K562 (cell line): ENCODE data around the gene GYS1. TPM values are rescaled to one million over a fixed set of nuclear protein-coding genes. Genes with fewer than 3 reads are reported as not detected.
"Not testable (repeated sequence)": the region's sequence is repeated elsewhere in the genome, so short reads cannot be mapped to it uniquely, and the experiment has no call there.

ENCODE experiments used
- ATAC-seq: fragments of 200-7000 bp; cut with Tn5 transposase; 3 replicates; pipeline ENCODE4 v1.9.1; 2020; ENCODE audit warnings: moderate library complexity
- BruUV-seq: library from RNA; stranded (reverse); fragments of 400-500 nt; replicated peaks from 2 replicates; lab custom pipeline; 2021; lab: Mats Ljungman, UMichigan
- CTCF ChIA-PET: fragments of 300-600 bp; formaldehyde crosslinking; extraction: SDS; loops from one replicate; lab custom pipeline; 2021; ENCODE audit warnings: low intra/inter-chr PET ratio; lab: Yijun Ruan, JAX
- POLR2A ChIA-PET: fragments of 300-600, 350-650 bp; sonication (Branson Sonifier 250); formaldehyde crosslinking; extraction: SDS; loops from one replicate; lab custom pipeline; 2021; ENCODE audit warnings: antibody characterized with exemption, inconsistent platforms; lab: Yijun Ruan, JAX
- DNase-seq, 4 experiments: peaks; one replicate each; pipeline versions ENCODE4 v3.0.0 to v3.0.0-alpha.2; 2011 to 2018; ENCODE audit warnings: low spot score in 3 of 4, mixed read lengths in 3 of 4; ENCODE audit errors: extremely low read depth in 1 of 4
- FAIRE-seq: peaks from 2 replicates; lab custom pipeline; 2011; peaks lifted over from hg19 to GRCh38; lab: Jason Lieb, UNC
- H2AFZ ChIP-seq: 2 replicates; pipeline ENCODE4 v1.6.0; 2011; ENCODE audit warnings: low read depth, low read length, control low read depth, inconsistent platforms
- H3K27ac ChIP-seq: fragments of 200-600 bp; 3 replicates; pipeline ENCODE4 v1.8.0; 2011; ENCODE audit warnings: low read depth, mild to moderate bottlenecking, control low read depth, inconsistent platforms, low read length, moderate library complexity, mixed read lengths; ENCODE audit errors: extremely low read depth
- H3K27me3 ChIP-seq, 2 experiments: fragments of 300-600 bp in 1 of 2; 2 replicates in 1 of 2; 3 replicates in 1 of 2; pipeline versions ENCODE4 v1.6.0 to v1.8.0; 2011; ENCODE audit warnings: inconsistent platforms in 2 of 2, low read length in 2 of 2, mild to moderate bottlenecking in 1 of 2, mixed read lengths in 1 of 2, moderate library complexity in 1 of 2; ENCODE audit not compliant: control insufficient read depth in 2 of 2, insufficient read depth in 2 of 2
- H3K36me3 ChIP-seq: fragments of 300-600 bp; 3 replicates; pipeline ENCODE4 v1.8.0; 2011; ENCODE audit warnings: mild to moderate bottlenecking, low read length, inconsistent platforms; ENCODE audit not compliant: control insufficient read depth, insufficient read depth
- H3K4me1 ChIP-seq, 2 experiments: fragments of 200-600 bp in 1 of 2; replicated peaks in 1 of 2; 2 replicates in 1 of 2; 3 replicates in 1 of 2; pipeline versions ENCODE4 v1.5.1 to v1.8.0; 2011; ENCODE audit warnings: inconsistent platforms in 2 of 2, low read length in 2 of 2, mild to moderate bottlenecking in 1 of 2, mixed read lengths in 1 of 2, moderate library complexity in 1 of 2; ENCODE audit not compliant: control insufficient read depth in 2 of 2, insufficient read depth in 2 of 2
- H3K4me2 ChIP-seq: 2 replicates; pipeline ENCODE4 v1.6.1; 2011; ENCODE audit warnings: low read length, control low read depth, inconsistent platforms, mixed read lengths; ENCODE audit not compliant: insufficient read depth
- H3K4me3 ChIP-seq: fragments of 200-600 bp; sonication (generic), shearing (Covaris generic); 2 replicates; pipeline ENCODE4 v1.5.1; 2016; ENCODE audit warnings: control low read depth, inconsistent platforms
- H3K79me2 ChIP-seq: fragments of 200-600 bp; 3 replicates; pipeline ENCODE4 v1.8.0; 2011; ENCODE audit warnings: low read length, inconsistent platforms; ENCODE audit not compliant: control insufficient read depth, insufficient read depth
- H3K9ac ChIP-seq, 2 experiments: 2 replicates each; pipeline versions ENCODE4 v1.6.0 to v1.6.1; 2011; ENCODE audit warnings: low read depth in 2 of 2, low read length in 2 of 2, control low read depth in 1 of 2, inconsistent platforms in 1 of 2, mild to moderate bottlenecking in 1 of 2, mixed read lengths in 1 of 2; ENCODE audit not compliant: insufficient read depth in 1 of 2
- H3K9me1 ChIP-seq: one replicate; pipeline ENCODE4 v1.6.0; 2011; ENCODE audit warnings: inconsistent platforms, mild to moderate bottlenecking, low read length, moderate library complexity; ENCODE audit not compliant: control insufficient read depth, insufficient read depth
- H3K9me3 ChIP-seq: replicated peaks from 2 replicates; pipeline ENCODE4 v1.5.1; 2011; ENCODE audit warnings: low read depth, low read length, inconsistent platforms; ENCODE audit not compliant: control insufficient read depth, insufficient read depth
- H4K20me1 ChIP-seq: replicated peaks from 2 replicates; pipeline ENCODE4 v1.6.1; 2011; ENCODE audit warnings: low read length, inconsistent platforms, mixed read lengths; ENCODE audit not compliant: control insufficient read depth, insufficient read depth
- ARID1B ChIP-seq: fragments of 450-650 bp; IDR thresholded peaks from 2 replicates; pipeline ENCODE4 v1.6.1; 2016; ENCODE audit warnings: antibody characterized with exemption, mild to moderate bottlenecking, inconsistent platforms
- ATF3 ChIP-seq, 2 experiments: fragments of 450-650 bp in 1 of 2; sonication (generic) in 1 of 2; formaldehyde crosslinking in 1 of 2; IDR thresholded peaks in 1 of 2; conservative IDR thresholded peaks in 1 of 2; 2 replicates each; pipeline versions ENCODE4 v1.6.1 to v1.8.1; 2016 to 2023; ENCODE audit warnings: mild to moderate bottlenecking in 2 of 2, moderate library complexity in 2 of 2, inconsistent platforms in 1 of 2, missing genetic modification reagents in 1 of 2
- CREM ChIP-seq: IDR thresholded peaks from 2 replicates; pipeline ENCODE4 v1.6.1; 2014; ENCODE audit warnings: antibody characterized with exemption, low read depth
- DPF2 ChIP-seq: fragments of 450-650 bp; IDR thresholded peaks from 2 replicates; pipeline ENCODE4 v1.6.1; 2016
- FOS ChIP-seq: IDR thresholded peaks from 3 replicates; pipeline ENCODE4 v1.6.1; 2011; ENCODE audit not compliant: insufficient read length; ENCODE audit errors: extremely low read depth
- FOSL1 ChIP-seq: fragments of 200-800 bp; sonication (Bioruptor generic); conservative IDR thresholded peaks from 2 replicates; pipeline ENCODE4 v1.6.1; 2016; ENCODE audit warnings: missing genetic modification characterization, missing compliant biosample characterization
- JUNB ChIP-seq: fragments of 450-650 bp; formaldehyde crosslinking; conservative IDR thresholded peaks from 2 replicates; pipeline ENCODE4 v1.4.0; 2020; ENCODE audit warnings: mild to moderate bottlenecking
- JUND ChIP-seq, 2 experiments: IDR thresholded peaks; 2 replicates in 1 of 2; 3 replicates in 1 of 2; pipeline ENCODE4 v1.6.1; 2011; ENCODE audit warnings: borderline replicate concordance in 2 of 2, low read depth in 2 of 2, low read length in 2 of 2, improper control_type of control experiment in 1 of 2, missing biosample characterization in 1 of 2, missing genetic modification characterization in 1 of 2, missing genetic modification reagents in 1 of 2
- SMARCA4 ChIP-seq: fragments of 450-650 bp; IDR thresholded peaks from 2 replicates; pipeline ENCODE4 v1.6.1; 2016
- TFAP4 ChIP-seq: sonication (generic); formaldehyde crosslinking; IDR thresholded peaks from 2 replicates; pipeline ENCODE4 v1.8.0; 2022; ENCODE audit warnings: missing genetic modification reagents, mild to moderate bottlenecking, moderate library complexity, borderline replicate concordance
- WGBS: fragments of 100-300 bp; shearing (Covaris generic); methylation state at CpG from one replicate; pipeline ENCODE4 v1.1.6; 2016; ENCODE audit warnings: low coverage, mixed read lengths; ENCODE audit not compliant: insufficient coverage; ENCODE audit errors: missing lambda C conversion rate; 5-methylcytosine and 5-hydroxymethylcytosine counted together
- in situ Hi-C: fragments of 300-500 bp; cut with MboI; formaldehyde crosslinking; loops from 4 replicates; pipeline ENCODE4 v1.15.0; 2018; ENCODE audit warnings: inconsistent platforms, mixed read lengths
- intact Hi-C: fragments of 100-400 bp; cut with micrococcal nuclease; formaldehyde crosslinking; loops from 2 replicates; pipeline ENCODE4 v1.14.2; 2022
- polyA plus RNA-seq, 8 experiments: library from polyadenylated mRNA; depleted of rRNA in 4 of 8; stranded (reverse) in 5 of 8; unstranded in 3 of 8; fragments of >200 nt; fragmentation: Nextera tagmentation in 2 of 8; fragmentation: Illumina TruSeq in 1 of 8; extraction: Ambion mirVana in 2 of 8; extraction: Trizol in 1 of 8; gene quantifications; 2 replicates each; pipeline versions ENCODE4 v1.2.1 to v1.2.3, GENCODE V29; 2011 to 2014; ENCODE audit warnings: inconsistent platforms in 1 of 8, missing spikeins in 1 of 8
- total RNA-seq, 7 experiments: library from RNA; depleted of rRNA in 6 of 7; stranded (reverse); fragments of >200 nt in 6 of 7; fragmentation: Illumina TruSeq in 2 of 7; extraction: Trizol in 2 of 7; gene quantifications; 2 replicates each; pipeline versions ENCODE4 v1.2.1 to v1.2.3, GENCODE V29; 2011 to 2021; ENCODE audit warnings: low replicate concordance in 1 of 7

Gene GYS1
- total and polyA plus RNA-seq, 9 of the 15 experiments (the other 6 are each of a cell fraction or from before 2014, with no cell fraction given) = 1.9 to 31.1 (median 15.2) TPM

GRCh38 chr19:49039736-49040135, 46.6 kb upstream of the GYS1 start:
- H3K4me2 ChIP-seq, H2AFZ ChIP-seq, CTCF ChIA-PET, BruUV-seq, H3K36me3 ChIP-seq, FAIRE-seq, H4K20me1 ChIP-seq, H3K9me1 ChIP-seq, H3K4me3 ChIP-seq, POLR2A ChIA-PET, in situ Hi-C loops, H3K27me3 ChIP-seq, H3K9ac ChIP-seq, H3K27ac ChIP-seq, H3K9me3 ChIP-seq, intact Hi-C loops, DNase-seq, H3K4me1 ChIP-seq, H3K79me2 ChIP-seq, ATAC-seq: not testable (repeated sequence)
- WGBS = 0% methylated on average over 1 of the region's 9 CpGs

- H3K27me3 ChIP-seq; H4K20me1 ChIP-seq; FAIRE-seq; H3K79me2 ChIP-seq; H3K27ac ChIP-seq; H3K9ac ChIP-seq; CTCF ChIA-PET; intact Hi-C loops; H3K4me3 ChIP-seq; in situ Hi-C loops; H3K4me2 ChIP-seq; H3K9me1 ChIP-seq; H3K9me3 ChIP-seq; H3K36me3 ChIP-seq; H3K4me1 ChIP-seq; H2AFZ ChIP-seq; POLR2A ChIA-PET; BruUV-seq; TF ChIP-seq ATF3 (CRISPR knock-in tag; conservative IDR thresholded peaks at IDR 0.05): not testable (repeated sequence)
- TF ChIP-seq FOSL1 = peak; percentile 85
- TF ChIP-seq DPF2 = 0 out of 2 replicates have a peak, but pooled peaks have one; percentile 17
- 0 out of 2 replicates have a peak, but pooled peaks have one; percentile 20 for TF ChIP-seq JUNB
- peak; percentile 91 for TF ChIP-seq ATF3 (IDR thresholded peaks at IDR 0.05)
- TF ChIP-seq SMARCA4 = 0 out of 2 replicates have a peak, but pooled peaks have one; percentile 32
- TF ChIP-seq JUND (IDR thresholded peaks at IDR 0.05; ENCODE audit: borderline replicate concordance, low read depth, low read length) = peak; percentile 83
- TF ChIP-seq JUND (tag; IDR thresholded peaks at IDR 0.05; ENCODE audit: borderline replicate concordance, low read depth, low read length) = peak; percentile 41; the same call in 1 of the 3 replicates
- TF ChIP-seq ARID1B = peak; percentile 44
- TF ChIP-seq TFAP4 = peak; percentile 41; the same call in 1 of the 2 replicates
- peak; percentile 3 for TF ChIP-seq FOS
- 0 out of 2 replicates have a peak, but pooled peaks have one; percentile 31 for TF ChIP-seq CREM
- DNase-seq (peak in 1 of 4 experiments; percentile 52), ATAC-seq (peak; percentile 47; the same call in 2 of the 3 replicates)
- 4% methylated on average over 22 of the region's 26 CpGs for WGBS
Measured at GRCh38 chr19:49038557-49039276, 45.6 kb upstream of the GYS1 start.
